Activated B cell treated with CpG ODN at 0.5 μM for 24 hours (primary cell): Measurements from ENCODE around the gene ZNF611. TPM values are rescaled to one million over a fixed set of nuclear protein-coding genes. Genes with fewer than 3 reads are reported as not detected.
A peak's percentile ranks its signal among the peaks of the same experiment; 100 is the strongest.
"Not testable (repeated sequence)": the region's sequence is repeated elsewhere in the genome, so short reads cannot be mapped to it uniquely, and the experiment has no call there.

Source experiments
- ATAC-seq: fragments of 200-7000 bp; cut with Tn5 transposase; one replicate; pipeline ENCODE4 v1.10.0; 2021; ENCODE audit warnings: low read depth, mild to moderate bottlenecking, moderate library complexity
- CTCF ChIA-PET: fragments of 350-600 bp; sonication (Branson Sonifier 250); formaldehyde crosslinking; loops from one replicate; lab custom pipeline; 2021; ENCODE audit warnings: antibody characterized with exemption; lab: Charles Lee
- POLR2A ChIA-PET: fragments of 350-600 bp; sonication (Branson Sonifier 250); formaldehyde crosslinking; loops from one replicate; lab custom pipeline; 2021; ENCODE audit warnings: antibody characterized with exemption; lab: Charles Lee
- DNase-seq: peaks from one replicate; pipeline ENCODE4 v3.0.0; 2022
- H3K27ac Mint-ChIP-seq: one replicate; pipeline ENCODE4 v1.8.0; 2020; ENCODE audit warnings: mixed read lengths
- H3K27me3 Mint-ChIP-seq: one replicate; pipeline ENCODE4 v1.8.0; 2021; ENCODE audit warnings: mixed read lengths
- H3K36me3 Mint-ChIP-seq: one replicate; pipeline ENCODE4 v1.8.0; 2021; ENCODE audit warnings: low read depth, mixed read lengths
- H3K4me1 Mint-ChIP-seq: one replicate; pipeline ENCODE4 v1.8.0; 2021; ENCODE audit warnings: mixed read lengths
- H3K4me3 Mint-ChIP-seq: one replicate; pipeline ENCODE4 v1.8.0; 2020; ENCODE audit warnings: mild to moderate bottlenecking, mixed read lengths
- H3K9me3 Mint-ChIP-seq: one replicate; pipeline ENCODE4 v1.8.0; 2020; ENCODE audit warnings: mixed read lengths
- intact Hi-C: fragments of 100-400 bp; cut with micrococcal nuclease; formaldehyde crosslinking; loops from one replicate; pipeline ENCODE4 v1.15.1; 2024
- total RNA-seq: library from RNA; stranded (reverse); gene quantifications from 2 replicates; pipeline ENCODE4 v1.2.3, GENCODE V29; 2022
- TF ChIP-seq, protein P1 (sequence below): fragments of 200-600 bp; IDR thresholded peaks from one replicate; pipeline ENCODE4 v1.8.0; 2022; ENCODE audit warnings: antibody characterized with exemption, mild to moderate bottlenecking

Gene ZNF611
- total RNA-seq, 1 donor from 2014 or later: 41.9 TPM

DNA sequence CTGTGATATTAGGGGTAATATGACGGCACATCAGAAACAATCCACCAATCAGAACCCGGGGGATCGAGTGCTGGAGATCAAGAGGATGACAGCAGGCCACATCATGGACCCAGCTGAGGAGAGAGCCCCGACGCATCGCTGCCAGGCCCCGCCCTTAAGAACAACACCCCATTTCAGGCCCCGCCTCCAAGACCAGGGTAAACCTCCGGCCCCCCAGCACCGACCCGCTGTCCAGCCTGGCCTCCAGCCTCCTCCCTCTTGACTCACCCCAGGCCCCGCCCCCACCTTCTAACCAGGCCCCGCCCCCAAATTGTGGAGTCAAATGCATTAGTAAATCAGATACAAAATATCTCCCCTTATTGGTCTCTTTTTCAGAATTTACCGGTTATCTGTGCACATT lies 4.7 kb upstream of the ZNF611 start:
- Mint-ChIP-seq H3K36me3 (peaks cover 3% of the 10 kb centered on the region), H3K4me1 (peaks cover 9% of the 10 kb centered on the region), H3K27me3 (peaks cover 2% of the 10 kb centered on the region), H3K9me3 (no peaks in the 10 kb centered on the region), H3K4me3 (no peak overlapping the region), H3K27ac (no peak overlapping the region)
- CTCF ChIA-PET: no interaction called here
- no peak for DNase-seq
- POLR2A ChIA-PET: interaction anchor here (0.5 kb wide), 1 partner anchor 69 kb away, joined by 8 read pairs; no protein-coding TSS in a partner anchor
- intact Hi-C loops: loop anchor here (5.0 kb wide), 1 partner anchor 472 kb away; the partner anchor contains the start of gene ZNF766
- TF ChIP-seq, protein P1, sequence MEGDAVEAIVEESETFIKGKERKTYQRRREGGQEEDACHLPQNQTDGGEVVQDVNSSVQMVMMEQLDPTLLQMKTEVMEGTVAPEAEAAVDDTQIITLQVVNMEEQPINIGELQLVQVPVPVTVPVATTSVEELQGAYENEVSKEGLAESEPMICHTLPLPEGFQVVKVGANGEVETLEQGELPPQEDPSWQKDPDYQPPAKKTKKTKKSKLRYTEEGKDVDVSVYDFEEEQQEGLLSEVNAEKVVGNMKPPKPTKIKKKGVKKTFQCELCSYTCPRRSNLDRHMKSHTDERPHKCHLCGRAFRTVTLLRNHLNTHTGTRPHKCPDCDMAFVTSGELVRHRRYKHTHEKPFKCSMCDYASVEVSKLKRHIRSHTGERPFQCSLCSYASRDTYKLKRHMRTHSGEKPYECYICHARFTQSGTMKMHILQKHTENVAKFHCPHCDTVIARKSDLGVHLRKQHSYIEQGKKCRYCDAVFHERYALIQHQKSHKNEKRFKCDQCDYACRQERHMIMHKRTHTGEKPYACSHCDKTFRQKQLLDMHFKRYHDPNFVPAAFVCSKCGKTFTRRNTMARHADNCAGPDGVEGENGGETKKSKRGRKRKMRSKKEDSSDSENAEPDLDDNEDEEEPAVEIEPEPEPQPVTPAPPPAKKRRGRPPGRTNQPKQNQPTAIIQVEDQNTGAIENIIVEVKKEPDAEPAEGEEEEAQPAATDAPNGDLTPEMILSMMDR: no peak
- ATAC-seq: no peak

DNA sequence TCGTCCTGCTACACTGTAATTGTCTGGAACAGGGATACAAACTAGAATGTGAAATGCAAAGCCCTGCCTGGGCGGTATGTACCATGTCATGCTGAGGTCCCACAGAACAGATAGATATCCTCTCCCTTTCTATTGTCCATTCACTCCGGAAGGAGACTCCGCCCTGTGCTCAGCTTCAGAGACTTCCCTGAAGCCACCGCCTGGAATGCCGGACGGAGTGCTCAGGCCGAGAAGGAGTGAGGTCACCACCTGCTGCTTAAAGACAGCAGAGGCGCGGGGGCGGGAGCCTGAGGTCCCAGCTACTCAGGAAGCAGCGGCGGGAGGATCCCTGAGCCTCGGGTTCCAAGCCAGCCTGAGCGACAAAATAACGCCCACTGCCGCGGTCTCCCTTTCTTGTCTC lies 890 bp upstream of the ZNF611 start:
- H3K4me3 Mint-ChIP-seq: peak overlapping the region; percentile 42

DNA sequence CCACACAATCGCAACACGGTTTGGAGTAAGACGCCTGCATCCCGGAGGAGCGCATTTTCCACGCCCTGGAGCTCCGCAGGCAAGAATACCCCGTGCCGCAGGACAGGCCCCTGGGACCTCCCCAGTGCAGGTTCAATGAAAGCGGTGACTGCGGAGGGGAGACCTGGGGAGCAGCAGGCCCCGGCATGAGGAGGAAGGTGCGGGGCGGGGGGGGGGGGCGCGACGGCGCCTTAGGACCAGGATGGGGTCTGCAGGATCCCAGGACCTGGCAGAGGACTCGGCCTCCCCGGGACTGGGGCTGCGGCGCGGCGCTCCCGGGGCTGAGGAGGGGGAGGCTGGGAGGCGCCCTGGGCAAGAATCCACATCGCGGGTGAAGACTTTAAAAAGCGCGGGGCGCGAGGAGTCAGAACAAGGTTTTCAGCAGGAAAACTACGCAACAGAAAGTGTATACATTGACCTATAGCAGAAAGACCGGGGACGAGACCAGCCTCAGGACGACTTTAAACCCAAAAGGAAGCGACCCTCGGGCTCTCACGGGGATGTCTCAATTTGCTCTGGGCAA lies 432 bp downstream of the ZNF611 start:
- Mint-ChIP-seq H3K27me3 (no peaks in the 10 kb centered on the region), H3K4me1 (peaks cover 21% of the 10 kb centered on the region), H3K27ac (peak overlapping the region; percentile 88), H3K4me3 (peak overlapping the region; percentile 92), H3K9me3 (no peaks in the 10 kb centered on the region), H3K36me3 (peaks cover 8% of the 10 kb centered on the region)
- ChIA-PET CTCF (no interaction called here), POLR2A (interaction anchor here (0.7 kb wide), 1 partner anchor 1403 kb away, joined by 4 read pairs; the partner anchor contains the start of gene CNOT3)
- intact Hi-C loops: loop anchor here (1.0 to 2.0 kb wide), 4 partner anchors 44 to 595 kb away; partner anchors contain the start of genes ZNF616, ZNF808 and ZNF816
- TF ChIP-seq, protein P1: no peak
- DNase-seq (no peak), ATAC-seq (peak; percentile 20)

More for the DNA sequence above, 890 bp upstream of the ZNF611 start:
- ChIA-PET POLR2A (interaction anchor here (0.6 to 1.2 kb wide), 2 partner anchors 86 to 162 kb away, joined by 3 to 9 read pairs; partner anchors contain the start of gene ZNF320), CTCF (no interaction called here)
- Mint-ChIP-seq H3K27me3 (no peaks in the 10 kb centered on the region), H3K4me1 (peaks cover 21% of the 10 kb centered on the region), H3K27ac (peak overlapping the region; percentile 88), H3K36me3 (peaks cover 3% of the 10 kb centered on the region), H3K9me3 (no peaks in the 10 kb centered on the region)
- ATAC-seq (no peak), DNase-seq (no peak)
- intact Hi-C loops: loop anchor here (1.0 to 5.0 kb wide), 9 partner anchors 45 to 630 kb away; partner anchors contain the start of genes ZNF525, ZNF600, ZNF610 and ZNF766
- TF ChIP-seq, protein P1: no peak

DNA sequence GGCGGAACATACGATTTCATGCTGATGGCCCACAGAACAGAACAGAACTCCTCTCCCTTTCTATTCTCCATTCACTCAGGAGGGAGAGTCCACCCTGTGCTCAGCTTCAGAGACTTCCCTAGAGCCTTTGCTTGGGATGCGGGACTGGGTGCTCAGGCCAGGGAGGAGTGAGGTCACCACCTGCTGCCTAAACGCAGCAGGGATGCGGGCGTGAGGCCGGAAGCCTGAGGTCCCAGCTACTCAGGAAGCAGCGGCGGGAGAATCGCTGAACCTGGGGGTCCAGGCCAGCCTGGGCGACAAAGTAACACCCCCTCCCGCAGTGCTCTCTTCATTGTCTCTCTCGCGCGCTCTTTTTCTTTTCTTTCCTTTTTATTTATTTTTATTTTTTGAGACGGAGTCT lies 8.8 kb downstream of the ZNF611 start:
- intact Hi-C loops, CTCF ChIA-PET, POLR2A ChIA-PET, H3K4me3 Mint-ChIP-seq, H3K9me3 Mint-ChIP-seq, DNase-seq, H3K4me1 Mint-ChIP-seq, ATAC-seq, H3K27me3 Mint-ChIP-seq, H3K27ac Mint-ChIP-seq: not testable (repeated sequence)
- peaks cover 71% of the 10 kb centered on the region for H3K36me3 Mint-ChIP-seq

DNA sequence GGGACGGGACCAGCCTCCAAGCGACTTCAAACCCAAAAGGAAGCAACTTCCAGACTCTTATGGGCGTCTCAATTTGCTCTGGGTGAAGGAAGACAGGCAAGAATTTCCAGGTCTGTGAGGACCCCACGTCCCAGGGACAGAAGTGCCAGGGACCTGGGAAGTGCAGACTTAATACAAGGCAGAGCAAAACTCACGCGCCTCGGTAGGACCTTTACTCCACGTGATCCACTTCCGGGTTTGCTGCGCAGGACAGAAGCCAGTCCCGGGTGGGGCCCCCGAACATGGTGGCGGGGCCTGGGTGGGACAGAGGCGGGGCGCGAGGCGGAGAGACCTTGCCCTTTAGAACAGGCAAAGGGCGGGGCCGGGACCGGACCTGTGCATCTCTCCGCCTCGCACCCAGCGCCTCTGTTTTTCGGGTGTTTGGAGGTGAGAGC lies 9.3 kb downstream of the ZNF611 start:
- Mint-ChIP-seq H3K27ac (no peak overlapping the region), H3K9me3 (no peaks in the 10 kb centered on the region), H3K4me1 (no peaks in the 10 kb centered on the region), H3K27me3 (no peaks in the 10 kb centered on the region), H3K4me3 (no peak overlapping the region), H3K36me3 (peaks cover 75% of the 10 kb centered on the region)
- DNase-seq (no peak), ATAC-seq (no peak)
- POLR2A ChIA-PET: no interaction called here
- intact Hi-C loops: no loop called here
- TF ChIP-seq, protein P1: no peak
- CTCF ChIA-PET: no interaction called here
